HepG2 (cell line): ENCODE measurements around the gene PIWIL4. TPM values are rescaled to one million over a fixed set of nuclear protein-coding genes. Genes with fewer than 3 reads are reported as not detected.
"Not testable (repeated sequence)": the region's sequence is repeated elsewhere in the genome, so short reads cannot be mapped to it uniquely, and the experiment has no call there.

Experiments used
- ATAC-seq: fragments of 200-7000 bp; cut with Tn5 transposase; 3 replicates; pipeline ENCODE4 v1.9.1; 2020; ENCODE audit warnings: mild to moderate bottlenecking, moderate library complexity
- BruUV-seq: library from RNA; stranded (reverse); fragments of 400-500 nt; replicated peaks from 2 replicates; lab custom pipeline; 2021; lab: Mats Ljungman, UMichigan
- CTCF ChIA-PET: fragments of 300-600 bp; formaldehyde crosslinking; extraction: SDS; loops from one replicate; lab custom pipeline; 2021; ENCODE audit warnings: low total read pairs, inconsistent platforms, low intra/inter-chr PET ratio; lab: Yijun Ruan, JAX
- POLR2A ChIA-PET: fragments of 350-600 bp; sonication (Branson Sonifier 250); formaldehyde crosslinking; loops from one replicate; lab custom pipeline; 2020; ENCODE audit warnings: antibody characterized with exemption, inconsistent platforms; lab: Yijun Ruan, JAX
- DNase-seq: peaks from one replicate; pipeline ENCODE4 v3.0.0-alpha.2; 2015; ENCODE audit warnings: low spot score
- FAIRE-seq: peaks from 3 replicates; lab custom pipeline; 2011; peaks lifted over from hg19 to GRCh38; lab: Jason Lieb, UNC
- H2AFZ ChIP-seq: one replicate; pipeline ENCODE4 v1.6.1; 2011; ENCODE audit warnings: low read length, inconsistent platforms
- H3K27ac ChIP-seq: fragments of 300-600 bp; 3 replicates; pipeline ENCODE4 v1.8.0; 2011; ENCODE audit warnings: mixed run types, mild to moderate bottlenecking, mixed read lengths, low read length, inconsistent platforms; ENCODE audit not compliant: insufficient read depth; ENCODE audit errors: extremely low read length
- H3K27me3 ChIP-seq, 2 experiments: fragments of 200-600 bp in 1 of 2; 2 replicates in 1 of 2; 3 replicates in 1 of 2; pipeline versions ENCODE4 v1.6.0 to v1.8.0; 2011; ENCODE audit warnings: low read length in 2 of 2, mild to moderate bottlenecking in 2 of 2, moderate library complexity in 2 of 2, inconsistent platforms in 1 of 2; ENCODE audit not compliant: insufficient read depth in 2 of 2, control insufficient read depth in 1 of 2
- H3K36me3 ChIP-seq, 2 experiments: fragments of 200-600 bp in 1 of 2; replicated peaks in 1 of 2; 2 replicates in 1 of 2; 3 replicates in 1 of 2; pipeline versions ENCODE4 v1.5.1 to v1.8.0; 2011; ENCODE audit warnings: low read length in 2 of 2, inconsistent platforms in 1 of 2; ENCODE audit not compliant: insufficient read depth in 2 of 2, control insufficient read depth in 1 of 2
- H3K4me1 ChIP-seq: 2 replicates; pipeline ENCODE4 v1.5.1; 2012; ENCODE audit warnings: low read length, inconsistent platforms; ENCODE audit not compliant: insufficient read depth
- H3K4me2 ChIP-seq: 2 replicates; pipeline ENCODE4 v1.6.0; 2011; ENCODE audit warnings: low read depth, low read length, inconsistent platforms
- H3K4me3 ChIP-seq, 3 experiments: fragments of 200-600 bp in 1 of 3; sonication (generic), shearing (Covaris generic) in 1 of 3; replicated peaks in 1 of 3; 2 replicates each; pipeline ENCODE4 v1.5.1; 2011 to 2016; ENCODE audit warnings: low read length in 3 of 3, inconsistent platforms in 2 of 3, low read depth in 2 of 3, mild to moderate bottlenecking in 2 of 3, control low read depth in 1 of 3, mixed read lengths in 1 of 3; ENCODE audit not compliant: insufficient read depth in 1 of 3
- H3K79me2 ChIP-seq: one replicate; pipeline ENCODE4 v1.6.1; 2011; ENCODE audit warnings: low read length, inconsistent platforms; ENCODE audit not compliant: insufficient read depth
- H3K9ac ChIP-seq: 2 replicates; pipeline ENCODE4 v1.6.0; 2011; ENCODE audit warnings: mild to moderate bottlenecking, low read depth, low read length, inconsistent platforms; ENCODE audit not compliant: insufficient read depth
- H3K9me3 ChIP-seq: 2 replicates; pipeline ENCODE4 v1.5.1; 2012; ENCODE audit warnings: mild to moderate bottlenecking, low read length
- H4K20me1 ChIP-seq: 2 replicates; pipeline ENCODE4 v1.6.0; 2011; ENCODE audit warnings: inconsistent platforms, mild to moderate bottlenecking, low read length, moderate library complexity; ENCODE audit not compliant: insufficient read depth
- ZNF431 ChIP-seq: sonication (generic); formaldehyde crosslinking; IDR thresholded peaks from 2 replicates; pipeline ENCODE4 v1.9.0; 2022; ENCODE audit warnings: missing genetic modification reagents, low read depth, mild to moderate bottlenecking, borderline replicate concordance
- WGBS: methylation state at CpG from one replicate; pipeline ENCODE4 v1.1.6; 2017; ENCODE audit warnings: low lambda C conversion rate; 5-methylcytosine and 5-hydroxymethylcytosine counted together
- in situ Hi-C: cut with HindIII; loops from 2 replicates; pipeline ENCODE4 v1.10.0; 2017; ENCODE audit warnings: low pct_unique_long_range_greater_than_20kb; ENCODE audit not compliant: extremely low pct_ligation_motif_present
- intact Hi-C: fragments of 100-400 bp; cut with micrococcal nuclease; formaldehyde crosslinking; loops from one replicate; pipeline ENCODE4 v1.10.0; 2022; ENCODE audit not compliant: unreplicated experiment
- polyA plus RNA-seq, 8 experiments: library from polyadenylated mRNA; depleted of rRNA in 3 of 8; stranded (reverse) in 7 of 8; unstranded in 1 of 8; fragments of >200 nt; fragmentation: Illumina TruSeq in 4 of 8; extraction: Trizol in 4 of 8; gene quantifications; 2 replicates each; pipeline versions ENCODE4 v1.2.1 to v1.2.3, GENCODE V29; 2011 to 2016; ENCODE audit warnings: low read depth in 4 of 8, missing spikeins in 1 of 8, mixed read lengths in 1 of 8; ENCODE audit not compliant: insufficient read depth in 1 of 8
- total RNA-seq, 5 experiments: library from RNA; depleted of rRNA; stranded (reverse); fragments of >200 nt; fragmentation: Illumina TruSeq; extraction: Trizol; gene quantifications; 2 replicates each; pipeline ENCODE4 v1.2.3, GENCODE V29; 2016; ENCODE audit warnings: low read depth in 1 of 5

The PIWIL4 gene
- total and polyA plus RNA-seq, 2 of the 13 experiments (the other 11 are each of a cell fraction or from before 2014, with no cell fraction given) = 0.08 TPM; not detected in 1

- H3K4me2 ChIP-seq, H3K79me2 ChIP-seq, H2AFZ ChIP-seq, H3K36me3 ChIP-seq, POLR2A ChIA-PET, ATAC-seq, H3K27ac ChIP-seq, H4K20me1 ChIP-seq, H3K4me3 ChIP-seq, FAIRE-seq, H3K9ac ChIP-seq, BruUV-seq, H3K27me3 ChIP-seq, H3K4me1 ChIP-seq, CTCF ChIA-PET, DNase-seq: not testable (repeated sequence)
- in situ Hi-C loops (loop anchor here (25.0 kb wide), 1 partner anchor 1137 kb away; no protein-coding TSS in a partner anchor), intact Hi-C loops (loop anchor here (10.0 kb wide), 2 partner anchors 119 to 1139 kb away; no protein-coding TSS in a partner anchor)
- 9% methylated on average over 3 of the region's 3 CpGs for WGBS
- H3K9me3 ChIP-seq = peaks cover 15% of the 10 kb centered on the region
Measured at GRCh38 chr11:94625422-94625821, 58.3 kb downstream of the PIWIL4 start.

- H3K4me3 ChIP-seq, CTCF ChIA-PET, FAIRE-seq, H3K79me2 ChIP-seq, H4K20me1 ChIP-seq, H3K4me1 ChIP-seq, H3K27ac ChIP-seq, H3K4me2 ChIP-seq, BruUV-seq, H3K36me3 ChIP-seq, H3K9ac ChIP-seq, POLR2A ChIA-PET, H3K27me3 ChIP-seq, DNase-seq, H2AFZ ChIP-seq, ATAC-seq: not testable (repeated sequence)
- H3K9me3 ChIP-seq = peaks cover 15% of the 10 kb centered on the region
- peak; percentile 73; the same call in 1 of the 2 replicates for TF ChIP-seq ZNF431 (CRISPR knock-in tag)
- in situ Hi-C loops = loop anchor here (25.0 kb wide), 1 partner anchor 1135 kb away; no protein-coding TSS in a partner anchor
- 9% methylated on average over 3 of the region's 3 CpGs for WGBS
- intact Hi-C loops = loop anchor here (10.0 kb wide), 2 partner anchors 118 to 1138 kb away; no protein-coding TSS in a partner anchor
Measured at GRCh38 chr11:94627003-94627560, 59.9 kb downstream of the PIWIL4 start.
